D721Med (cell line): Measurements from ENCODE around the gene TTC23.

ENCODE experiments used
- DNase-seq: peaks from one replicate; pipeline ENCODE4 v3.0.0; 2011; ENCODE audit warnings: low spot score; ENCODE audit not compliant: insufficient read length
- FAIRE-seq: peaks from 2 replicates; lab custom pipeline; 2011; peaks lifted over from hg19 to GRCh38; lab: Jason Lieb, UNC
- CTCF ChIP-seq: IDR thresholded peaks from 2 replicates; pipeline ENCODE4 v1.5.1; 2012; ENCODE audit warnings: mild to moderate bottlenecking, control low read depth; ENCODE audit not compliant: insufficient read depth; ENCODE audit errors: missing control alignments

Gene TTC23

DNA sequence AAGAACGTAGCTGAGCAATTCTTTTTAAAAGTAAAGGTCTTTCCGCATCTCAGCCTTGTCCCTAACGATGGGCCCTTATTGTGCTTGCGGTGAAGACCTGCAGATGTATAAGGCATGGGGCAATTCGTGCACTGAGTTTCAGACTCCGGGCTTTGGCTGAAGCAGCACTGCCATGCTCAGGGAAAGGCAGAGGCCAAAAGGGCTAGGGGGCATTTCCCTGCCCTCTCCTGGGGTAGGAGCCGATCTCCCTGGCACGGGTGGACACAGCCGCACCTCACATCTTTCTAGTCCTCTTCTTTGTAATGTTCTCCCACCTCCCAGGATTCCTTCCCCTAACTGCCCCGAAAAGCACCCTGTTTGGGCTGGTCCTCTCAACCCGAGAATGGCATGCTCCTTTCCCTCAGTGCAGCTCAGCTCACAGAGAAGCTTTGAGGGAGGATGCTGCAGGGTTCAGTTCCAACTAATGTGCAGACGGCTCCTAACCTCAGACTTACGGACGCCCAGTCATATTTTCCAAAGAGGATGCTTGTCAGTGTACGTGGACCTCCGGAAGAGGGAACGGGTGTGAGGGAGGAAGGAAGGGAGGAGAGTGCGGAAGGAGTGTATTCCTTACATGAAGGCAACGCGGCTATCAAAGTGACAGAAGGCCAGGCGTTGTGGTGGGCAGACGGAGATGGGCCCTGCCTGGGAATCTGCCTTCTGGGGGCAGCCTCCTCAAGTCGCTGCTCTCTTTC, 83.3 kb downstream of the TTC23 start:
- DNase-seq (no peak), FAIRE-seq (no peak)
- TF ChIP-seq CTCF: no peak

- FAIRE-seq (no peak), DNase-seq (no peak)
- no peak for TF ChIP-seq CTCF
Measured at GRCh38 chr15:99165020-99165790, 84.2 kb downstream of the TTC23 start.

GRCh38 chr15:99164119-99164518, 85.3 kb downstream of the TTC23 start:
- no peak for FAIRE-seq
- no peak for DNase-seq

GRCh38 chr15:99163271-99164062, 85.9 kb downstream of the TTC23 start:
- FAIRE-seq (no peak), DNase-seq (no peak)
- TF ChIP-seq CTCF: no peak

More at GRCh38 chr15:99164119-99164518, 85.3 kb downstream of the TTC23 start:
- no peak for TF ChIP-seq CTCF

GRCh38 chr15:99158626-99159412, 90.6 kb downstream of the TTC23 start:
- FAIRE-seq (no peak), DNase-seq (no peak)
- no peak for TF ChIP-seq CTCF

DNA sequence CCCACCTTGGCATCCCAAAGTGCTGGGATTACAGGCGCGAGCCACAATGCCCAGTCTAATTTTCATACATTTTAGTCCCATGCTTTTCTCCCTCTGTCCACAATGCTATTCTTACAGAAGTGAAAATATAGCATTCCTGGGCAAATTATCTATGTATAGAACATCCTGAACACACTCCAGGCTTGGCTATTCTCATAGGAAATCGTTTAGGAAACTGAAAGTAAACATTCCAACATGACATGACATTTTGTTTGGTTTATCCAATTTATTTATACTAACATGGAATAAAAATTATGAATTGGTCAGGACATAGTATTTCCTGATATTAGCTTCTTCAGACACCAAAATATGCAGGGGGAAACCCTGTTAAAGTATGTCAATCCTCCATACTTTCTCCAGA, 91.9 kb downstream of the TTC23 start:
- DNase-seq: no peak
- no peak for TF ChIP-seq CTCF
- no peak for FAIRE-seq
